ENCODE data around the gene TSHZ3. TPM values are rescaled to one million over a fixed set of nuclear protein-coding genes. Genes with fewer than 3 reads are reported as not detected.

TSHZ3 gene, protein sequence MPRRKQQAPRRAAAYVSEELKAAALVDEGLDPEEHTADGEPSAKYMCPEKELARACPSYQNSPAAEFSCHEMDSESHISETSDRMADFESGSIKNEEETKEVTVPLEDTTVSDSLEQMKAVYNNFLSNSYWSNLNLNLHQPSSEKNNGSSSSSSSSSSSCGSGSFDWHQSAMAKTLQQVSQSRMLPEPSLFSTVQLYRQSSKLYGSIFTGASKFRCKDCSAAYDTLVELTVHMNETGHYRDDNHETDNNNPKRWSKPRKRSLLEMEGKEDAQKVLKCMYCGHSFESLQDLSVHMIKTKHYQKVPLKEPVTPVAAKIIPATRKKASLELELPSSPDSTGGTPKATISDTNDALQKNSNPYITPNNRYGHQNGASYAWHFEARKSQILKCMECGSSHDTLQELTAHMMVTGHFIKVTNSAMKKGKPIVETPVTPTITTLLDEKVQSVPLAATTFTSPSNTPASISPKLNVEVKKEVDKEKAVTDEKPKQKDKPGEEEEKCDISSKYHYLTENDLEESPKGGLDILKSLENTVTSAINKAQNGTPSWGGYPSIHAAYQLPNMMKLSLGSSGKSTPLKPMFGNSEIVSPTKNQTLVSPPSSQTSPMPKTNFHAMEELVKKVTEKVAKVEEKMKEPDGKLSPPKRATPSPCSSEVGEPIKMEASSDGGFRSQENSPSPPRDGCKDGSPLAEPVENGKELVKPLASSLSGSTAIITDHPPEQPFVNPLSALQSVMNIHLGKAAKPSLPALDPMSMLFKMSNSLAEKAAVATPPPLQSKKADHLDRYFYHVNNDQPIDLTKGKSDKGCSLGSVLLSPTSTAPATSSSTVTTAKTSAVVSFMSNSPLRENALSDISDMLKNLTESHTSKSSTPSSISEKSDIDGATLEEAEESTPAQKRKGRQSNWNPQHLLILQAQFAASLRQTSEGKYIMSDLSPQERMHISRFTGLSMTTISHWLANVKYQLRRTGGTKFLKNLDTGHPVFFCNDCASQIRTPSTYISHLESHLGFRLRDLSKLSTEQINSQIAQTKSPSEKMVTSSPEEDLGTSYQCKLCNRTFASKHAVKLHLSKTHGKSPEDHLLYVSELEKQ
- total RNA-seq = 1 to 10 TPM; 4.9 to 8.1 (median 7.5) TPM

DNA sequence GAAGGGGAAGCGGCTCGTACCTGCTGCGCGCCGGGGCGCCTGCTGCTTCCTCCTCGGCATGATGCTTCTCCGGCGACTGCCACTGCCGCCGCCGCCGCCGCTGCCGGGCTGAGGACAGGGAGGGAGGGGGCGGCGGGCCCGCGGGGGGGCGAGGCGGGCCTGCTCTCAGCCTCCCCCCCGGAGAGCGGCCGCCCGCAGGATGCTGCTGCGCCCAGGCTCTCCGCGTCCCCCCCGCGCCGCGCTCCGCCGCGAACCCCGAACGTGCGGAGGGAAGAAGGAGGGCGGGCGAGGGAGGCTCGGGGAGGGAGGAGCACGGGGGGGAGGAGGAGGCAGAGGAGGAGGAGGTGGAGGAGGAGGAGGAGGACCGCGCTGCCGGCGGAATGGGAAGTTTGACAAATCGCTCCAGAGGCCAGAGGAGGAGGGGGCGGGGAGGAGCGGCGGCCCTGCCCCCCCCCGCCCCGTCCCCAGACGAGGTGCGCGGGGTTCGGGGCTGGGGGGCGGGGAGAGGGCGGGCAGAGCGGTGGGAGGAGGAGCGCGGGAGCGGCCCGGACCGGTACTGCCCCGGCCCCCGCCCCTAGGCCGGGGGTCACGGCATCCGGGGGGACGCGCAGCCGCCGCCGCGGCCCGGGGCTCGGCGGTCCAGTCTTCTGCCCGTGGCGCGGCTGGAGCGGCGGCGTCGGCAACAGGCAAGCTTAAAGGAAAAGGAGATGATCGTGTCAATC, at the start of gene TSHZ3:
TSHZ3 (minus strand) TSS at position 277 of the 722 bp plus-strand sequence; CDS start at position 60, 217 bp downstream.
- TF ChIP-seq, protein P1, sequence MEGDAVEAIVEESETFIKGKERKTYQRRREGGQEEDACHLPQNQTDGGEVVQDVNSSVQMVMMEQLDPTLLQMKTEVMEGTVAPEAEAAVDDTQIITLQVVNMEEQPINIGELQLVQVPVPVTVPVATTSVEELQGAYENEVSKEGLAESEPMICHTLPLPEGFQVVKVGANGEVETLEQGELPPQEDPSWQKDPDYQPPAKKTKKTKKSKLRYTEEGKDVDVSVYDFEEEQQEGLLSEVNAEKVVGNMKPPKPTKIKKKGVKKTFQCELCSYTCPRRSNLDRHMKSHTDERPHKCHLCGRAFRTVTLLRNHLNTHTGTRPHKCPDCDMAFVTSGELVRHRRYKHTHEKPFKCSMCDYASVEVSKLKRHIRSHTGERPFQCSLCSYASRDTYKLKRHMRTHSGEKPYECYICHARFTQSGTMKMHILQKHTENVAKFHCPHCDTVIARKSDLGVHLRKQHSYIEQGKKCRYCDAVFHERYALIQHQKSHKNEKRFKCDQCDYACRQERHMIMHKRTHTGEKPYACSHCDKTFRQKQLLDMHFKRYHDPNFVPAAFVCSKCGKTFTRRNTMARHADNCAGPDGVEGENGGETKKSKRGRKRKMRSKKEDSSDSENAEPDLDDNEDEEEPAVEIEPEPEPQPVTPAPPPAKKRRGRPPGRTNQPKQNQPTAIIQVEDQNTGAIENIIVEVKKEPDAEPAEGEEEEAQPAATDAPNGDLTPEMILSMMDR (IDR thresholded peaks at IDR 0.05; ENCODE audit: low read depth) = no peak

DNA sequence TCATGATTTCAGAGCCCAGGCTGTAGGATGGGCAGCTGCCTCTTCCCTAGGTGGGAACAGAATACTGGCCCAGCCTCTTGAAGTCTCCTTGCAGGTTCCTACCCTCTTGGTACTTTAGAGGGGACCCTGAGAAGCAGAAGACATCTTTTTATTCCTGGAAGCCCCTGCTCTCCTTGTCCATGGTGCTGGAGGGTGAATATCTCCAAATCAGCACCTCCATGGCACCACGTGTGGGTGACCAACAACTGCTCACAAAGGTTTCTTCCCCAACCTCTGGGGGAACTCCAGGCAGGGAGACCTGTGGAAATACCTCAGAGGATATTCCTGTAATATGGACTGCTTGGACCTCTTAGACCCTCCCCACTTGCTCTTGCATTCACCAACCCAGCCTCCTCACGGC, 48.1 kb upstream of the TSHZ3 start:
- TF ChIP-seq, protein P1 (IDR thresholded peaks at IDR 0.05; ENCODE audit: low read depth) = no peak

DNA sequence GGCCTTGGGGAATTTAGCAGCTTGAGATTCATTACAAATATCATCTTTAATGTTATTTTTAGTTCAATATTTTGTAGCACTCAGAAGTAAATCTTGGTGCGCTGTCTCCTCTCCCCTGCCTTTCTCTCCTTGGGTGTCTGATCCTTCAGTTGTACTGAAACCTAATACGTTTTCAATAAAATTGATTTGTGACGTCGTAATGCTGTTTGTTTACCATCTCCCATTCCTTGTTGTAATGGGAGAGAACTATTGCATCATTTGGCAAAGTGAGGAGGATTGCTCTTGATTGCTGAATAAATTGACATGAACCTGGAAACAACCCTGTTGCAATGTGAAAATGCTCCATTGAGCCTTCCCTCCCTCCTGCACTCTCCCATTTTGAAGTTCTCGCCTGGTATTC, 43.2 kb upstream of the TSHZ3 start:
- TF ChIP-seq, protein P1 (IDR thresholded peaks at IDR 0.05; ENCODE audit: low read depth) = no peak

DNA sequence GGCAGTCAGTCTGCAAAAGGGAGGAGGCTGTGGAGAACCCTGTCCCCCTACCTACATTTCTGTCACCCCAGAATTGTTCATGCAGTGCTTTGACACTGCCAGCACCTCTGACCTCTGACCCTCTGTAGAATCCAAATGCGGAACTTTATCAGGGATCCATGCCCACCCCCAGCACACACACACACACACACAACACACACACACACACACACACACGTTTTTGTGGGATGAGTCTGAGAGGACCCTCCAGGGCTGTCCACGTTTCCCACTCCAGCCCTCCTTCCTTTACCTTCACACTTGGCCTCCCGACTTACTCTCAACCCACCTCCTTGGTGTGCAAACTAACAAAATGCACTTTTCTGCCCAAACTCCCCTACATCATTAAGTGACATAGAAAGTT, 42.3 kb upstream of the TSHZ3 start:
- TF ChIP-seq, protein P1 (IDR thresholded peaks at IDR 0.05; ENCODE audit: low read depth) = no peak

DNA sequence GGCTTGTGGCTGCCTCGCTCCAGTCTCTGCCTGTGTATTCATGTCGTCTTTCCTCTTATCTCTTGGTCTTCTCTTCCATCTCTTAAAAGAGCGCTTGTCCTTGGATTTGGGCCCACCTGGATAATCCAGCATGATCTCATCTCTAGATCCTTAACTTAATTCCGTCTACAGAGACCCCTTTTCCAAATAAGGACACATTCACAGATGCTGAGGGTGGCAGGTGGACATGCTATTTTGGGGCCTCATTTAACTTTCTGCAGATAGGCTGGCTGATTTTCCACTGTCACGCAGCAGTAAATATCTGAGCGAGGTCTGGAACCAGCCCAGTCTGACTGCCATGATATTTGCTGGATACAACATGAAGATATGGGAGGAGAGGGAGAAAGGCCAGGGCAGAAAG, 41.5 kb upstream of the TSHZ3 start:
- TF ChIP-seq, protein P1 (IDR thresholded peaks at IDR 0.05; ENCODE audit: low read depth) = no peak

DNA sequence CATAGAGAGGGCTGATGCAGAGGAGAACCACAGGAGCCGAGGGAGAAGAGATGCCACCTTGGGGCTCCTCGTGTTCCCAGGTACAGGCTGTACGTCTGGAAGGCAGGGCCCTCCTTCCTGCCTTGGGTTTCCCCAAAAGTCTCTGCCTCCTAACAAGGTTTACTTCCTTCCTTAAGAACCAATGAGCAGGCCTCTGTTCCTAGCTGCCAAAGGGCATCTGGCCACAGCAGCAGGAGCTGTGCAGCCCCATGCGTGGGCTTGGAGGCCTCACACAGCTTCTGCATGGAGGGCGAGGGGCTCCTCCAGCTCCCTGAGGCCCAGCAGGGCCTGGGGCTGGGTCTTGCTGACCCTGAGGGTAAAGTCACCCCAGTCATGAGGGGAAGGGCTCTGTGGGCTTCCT, 40.6 kb upstream of the TSHZ3 start:
- TF ChIP-seq, protein P1 (IDR thresholded peaks at IDR 0.05; ENCODE audit: low read depth) = no peak
